ENCODE data around the gene SRPK2.

The SRPK2 gene

GRCh38 chr7:105189859-105190492, 198.7 kb downstream of the SRPK2 start:
- no peak for DNase-seq (ENCODE audit: low spot score)

- DNase-seq (ENCODE audit: low spot score) = no peak
These were observed 200.5 kb downstream of the SRPK2 start for GRCh38 chr7:105188201-105188600.

GRCh38 chr7:105187302-105188169, 201.2 kb downstream of the SRPK2 start:
- DNase-seq (ENCODE audit: low spot score) = no peak

GRCh38 chr7:105185290-105186010, 203.3 kb downstream of the SRPK2 start:
- DNase-seq (ENCODE audit: low spot score) = no peak

- no peak for DNase-seq (ENCODE audit: low spot score)
These were observed 208.7 kb downstream of the SRPK2 start for GRCh38 chr7:105180002-105180401.

- no peak for DNase-seq (ENCODE audit: low spot score)
These were observed 209.7 kb downstream of the SRPK2 start for GRCh38 chr7:105178928-105179541.

GRCh38 chr7:105178177-105178576, 210.5 kb downstream of the SRPK2 start:
- no peak for DNase-seq (ENCODE audit: low spot score)

- no peak for DNase-seq (ENCODE audit: low spot score)
These were observed 211.7 kb downstream of the SRPK2 start for GRCh38 chr7:105177026-105177425.

GRCh38 chr7:105173586-105173985, 215.1 kb downstream of the SRPK2 start:
- no peak for DNase-seq (ENCODE audit: low spot score)

GRCh38 chr7:105164751-105165150, 224.0 kb downstream of the SRPK2 start:
- no peak for DNase-seq (ENCODE audit: low spot score)

- no peak for DNase-seq (ENCODE audit: low spot score)
These were observed 225.0 kb downstream of the SRPK2 start for GRCh38 chr7:105163718-105164117.

GRCh38 chr7:105161366-105161765, 227.4 kb downstream of the SRPK2 start:
- no peak for DNase-seq (ENCODE audit: low spot score)

- DNase-seq (ENCODE audit: low spot score) = no peak
These were observed 231.4 kb downstream of the SRPK2 start for GRCh38 chr7:105157278-105157677.

- DNase-seq (ENCODE audit: low spot score) = no peak
These were observed 232.0 kb downstream of the SRPK2 start for GRCh38 chr7:105156731-105157130.

- DNase-seq (ENCODE audit: low spot score) = no peak
These were observed 234.6 kb downstream of the SRPK2 start for GRCh38 chr7:105154084-105154483.

- no peak for DNase-seq (ENCODE audit: low spot score)
These were observed 235.2 kb downstream of the SRPK2 start for GRCh38 chr7:105153531-105153930.

- no peak for DNase-seq (ENCODE audit: low spot score)
These were observed 237.6 kb downstream of the SRPK2 start for GRCh38 chr7:105151152-105151551.

GRCh38 chr7:105149827-105150226, 238.9 kb downstream of the SRPK2 start:
- DNase-seq (ENCODE audit: low spot score) = no peak

GRCh38 chr7:105141068-105141467, 247.7 kb downstream of the SRPK2 start:
- DNase-seq (ENCODE audit: low spot score) = no peak

GRCh38 chr7:105139381-105139780, 249.3 kb downstream of the SRPK2 start:
- DNase-seq (ENCODE audit: low spot score) = no peak

- DNase-seq (ENCODE audit: low spot score) = no peak
These were observed 250.8 kb downstream of the SRPK2 start for GRCh38 chr7:105137898-105138297.

GRCh38 chr7:105136221-105136620, 252.5 kb downstream of the SRPK2 start:
- DNase-seq (ENCODE audit: low spot score) = no peak

Measured in hematopoietic multipotent progenitor cell treated with erythropoietin and hydrocortisone succinate and interleukin-3 and kit ligand, for 15 days (in vitro differentiated cells).